HL-60 (cell line): ENCODE measurements around the gene DEGS2.

Experiments used
- POLR2AphosphoS5 ChIP-seq: IDR thresholded peaks from 2 replicates; pipeline ENCODE4 v1.6.1; 2012; ENCODE audit warnings: low read depth
- TF ChIP-seq, protein P1 (sequence below): IDR thresholded peaks from one replicate; pipeline ENCODE4 v1.5.1; 2011; ENCODE audit warnings: low read length, control low read depth, inconsistent platforms; ENCODE audit not compliant: insufficient read depth

DNA sequence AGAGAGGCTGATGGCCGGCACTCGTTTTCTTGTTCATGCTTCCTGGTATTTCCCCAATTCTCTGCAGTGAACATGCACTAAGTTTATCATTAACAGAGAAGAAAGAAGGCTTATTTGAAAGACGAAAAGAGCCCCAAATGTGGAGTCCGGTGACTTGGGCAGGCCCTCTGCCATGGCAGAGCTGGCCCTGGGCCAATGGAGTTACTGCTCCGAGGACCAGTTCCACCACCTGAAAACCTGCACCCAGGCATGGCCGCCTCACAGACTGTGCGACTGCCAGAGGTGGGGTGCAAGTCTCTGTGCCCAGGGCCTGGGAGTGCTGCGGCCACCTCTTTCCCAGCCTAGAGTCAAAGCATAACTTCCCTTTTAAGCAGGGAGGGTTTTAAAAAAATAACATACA is 24.9 kb downstream of the DEGS2 start:
- TF ChIP-seq, protein P1, sequence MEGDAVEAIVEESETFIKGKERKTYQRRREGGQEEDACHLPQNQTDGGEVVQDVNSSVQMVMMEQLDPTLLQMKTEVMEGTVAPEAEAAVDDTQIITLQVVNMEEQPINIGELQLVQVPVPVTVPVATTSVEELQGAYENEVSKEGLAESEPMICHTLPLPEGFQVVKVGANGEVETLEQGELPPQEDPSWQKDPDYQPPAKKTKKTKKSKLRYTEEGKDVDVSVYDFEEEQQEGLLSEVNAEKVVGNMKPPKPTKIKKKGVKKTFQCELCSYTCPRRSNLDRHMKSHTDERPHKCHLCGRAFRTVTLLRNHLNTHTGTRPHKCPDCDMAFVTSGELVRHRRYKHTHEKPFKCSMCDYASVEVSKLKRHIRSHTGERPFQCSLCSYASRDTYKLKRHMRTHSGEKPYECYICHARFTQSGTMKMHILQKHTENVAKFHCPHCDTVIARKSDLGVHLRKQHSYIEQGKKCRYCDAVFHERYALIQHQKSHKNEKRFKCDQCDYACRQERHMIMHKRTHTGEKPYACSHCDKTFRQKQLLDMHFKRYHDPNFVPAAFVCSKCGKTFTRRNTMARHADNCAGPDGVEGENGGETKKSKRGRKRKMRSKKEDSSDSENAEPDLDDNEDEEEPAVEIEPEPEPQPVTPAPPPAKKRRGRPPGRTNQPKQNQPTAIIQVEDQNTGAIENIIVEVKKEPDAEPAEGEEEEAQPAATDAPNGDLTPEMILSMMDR: no peak
- no peak for TF ChIP-seq POLR2AphosphoS5
